Activated CD4-positive, alpha-beta T cell treated with anti-CD3 and anti-CD28 coated beads, Interleukin-2, amount 50 U/mL, for 24 hours (primary cell): ENCODE results near the gene ELP5.

Experiments used
- DNase-seq, 2 donors: peaks; one replicate each; pipeline ENCODE4 v3.0.0-alpha.2; 2020; ENCODE audit warnings: low read depth in 1 of 2, low spot score in 1 of 2

ELP5 gene

GRCh38 chr17:7282752-7283321, 30.8 kb downstream of the ELP5 start:
- no peak for DNase-seq

- DNase-seq, result no peak
These were observed 31.6 kb downstream of the ELP5 start for GRCh38 chr17:7283471-7284216.

GRCh38 chr17:7284911-7285310, 32.9 kb downstream of the ELP5 start:
- DNase-seq, result no peak

GRCh38 chr17:7285679-7286078, 33.7 kb downstream of the ELP5 start:
- no peak for DNase-seq

GRCh38 chr17:7289256-7290032, 37.4 kb downstream of the ELP5 start:
- no peak for DNase-seq

GRCh38 chr17:7290166-7290565, 38.2 kb downstream of the ELP5 start:
- DNase-seq, result no peak

- no peak for DNase-seq
These were observed 38.7 kb downstream of the ELP5 start for GRCh38 chr17:7290685-7291084.

GRCh38 chr17:7292194-7292593, 40.2 kb downstream of the ELP5 start:
- no peak for DNase-seq

GRCh38 chr17:7292729-7293128, 40.7 kb downstream of the ELP5 start:
- no peak for DNase-seq

- no peak for DNase-seq
These were observed 41.1 kb downstream of the ELP5 start for GRCh38 chr17:7293159-7293558.

- no peak for DNase-seq
These were observed 42.0 kb downstream of the ELP5 start for GRCh38 chr17:7293816-7294613.

- peak; percentile 38 to 43 for DNase-seq
These were observed 42.7 kb downstream of the ELP5 start, which contains the start of gene YBX2 for GRCh38 chr17:7294614-7295153. YBX2 (minus strand) TSS chr17:7294639; CDS start chr17:7294500, 139 bp downstream.

- no peak for DNase-seq
These were observed 43.5 kb downstream of the ELP5 start for GRCh38 chr17:7295230-7296180.

GRCh38 chr17:7296189-7296861, 44.3 kb downstream of the ELP5 start:
- no peak for DNase-seq

- DNase-seq, result no peak
These were observed 52.2 kb downstream of the ELP5 start for GRCh38 chr17:7304179-7304578.

- DNase-seq, result peak; percentile 100
These were observed 55.1 kb downstream of the ELP5 start, which contains the start of gene EIF5A for GRCh38 chr17:7306911-7307685. EIF5A (plus strand) TSS chr17:7307628; CDS start chr17:7309636, 2,008 bp downstream.

GRCh38 chr17:7307686-7308624, 55.9 kb downstream of the ELP5 start:
- DNase-seq, result peak in 1 of 2 donors; percentile 30
